ENCODE data around the gene KCNJ16.
A peak's percentile ranks its signal among the peaks of the same experiment; 100 is the strongest.

Gene KCNJ16

GRCh38 chr17:70132505-70132904 lies 57.5 kb downstream of the KCNJ16 start:
- DNase-seq = no peak

GRCh38 chr17:70134042-70134441 lies 59.0 kb downstream of the KCNJ16 start:
- no peak for DNase-seq

- DNase-seq = no peak
Measured at GRCh38 chr17:70134777-70135176, 59.8 kb downstream of the KCNJ16 start.

- DNase-seq = no peak
Measured at GRCh38 chr17:70136131-70136530, 61.1 kb downstream of the KCNJ16 start.

- no peak for DNase-seq
Measured at GRCh38 chr17:70137451-70138230, 62.6 kb downstream of the KCNJ16 start.

- DNase-seq = no peak
Measured at GRCh38 chr17:70138291-70138865, 63.4 kb downstream of the KCNJ16 start.

- DNase-seq = no peak
Measured at GRCh38 chr17:70139449-70139993, 64.5 kb downstream of the KCNJ16 start.

- no peak for DNase-seq
Measured at GRCh38 chr17:70144260-70144846, 69.3 kb downstream of the KCNJ16 start.

GRCh38 chr17:70153210-70153609 lies 78.2 kb downstream of the KCNJ16 start:
- DNase-seq = no peak

GRCh38 chr17:70157151-70157550 lies 82.1 kb downstream of the KCNJ16 start:
- DNase-seq = no peak

- DNase-seq = no peak
Measured at GRCh38 chr17:70158180-70158579, 83.2 kb downstream of the KCNJ16 start.

- DNase-seq = no peak
Measured at GRCh38 chr17:70158591-70158990, 83.6 kb downstream of the KCNJ16 start.

GRCh38 chr17:70159980-70160379 lies 85.0 kb downstream of the KCNJ16 start:
- no peak for DNase-seq

- DNase-seq = no peak
Measured at GRCh38 chr17:70161519-70161918, 86.5 kb downstream of the KCNJ16 start.

GRCh38 chr17:70165383-70165782 lies 90.4 kb downstream of the KCNJ16 start:
- no peak for DNase-seq

GRCh38 chr17:70166615-70167014 lies 91.6 kb downstream of the KCNJ16 start:
- DNase-seq = no peak

- DNase-seq = peak; percentile 73
Measured at GRCh38 chr17:70168044-70168976, 93.3 kb downstream of the KCNJ16 start.

GRCh38 chr17:70168977-70169708 lies 94.1 kb downstream of the KCNJ16 start, which contains the start of gene KCNJ2:
TSS of gene KCNJ2 (plus strand) at chr17:70169532. CDS start at chr17:70175040, 5,508 bp downstream.
- DNase-seq = peak; percentile 92

- DNase-seq = no peak
Measured at GRCh38 chr17:70169709-70170597, 94.9 kb downstream of the KCNJ16 start.

GRCh38 chr17:70171159-70171558 lies 96.1 kb downstream of the KCNJ16 start:
- DNase-seq = peak; percentile 25

- no peak for DNase-seq
Measured at GRCh38 chr17:70172449-70172848, 97.4 kb downstream of the KCNJ16 start.
